Gastroesophageal sphincter (tissue), 4 donors: ENCODE data around the gene SCN4A. TPM values are rescaled to one million over a fixed set of nuclear protein-coding genes. Genes with fewer than 3 reads are reported as not detected.

Source experiments
- ATAC-seq: fragments of 150-250 bp; one replicate; pipeline ENCODE4 v1.9.1; 2016; ENCODE audit warnings: mild to moderate bottlenecking, moderate library complexity
- H3K27ac ChIP-seq, 4 donors: fragments of 200-600 bp; sonication (generic) in 3 of 4; 1 replicate in 3 of 4; 2 replicates in 1 of 4; pipeline ENCODE4 v1.5.1; 2016 to 2019
- H3K27me3 ChIP-seq: fragments of 200-600 bp; sonication (generic); one replicate; pipeline ENCODE4 v1.5.1; 2019
- H3K36me3 ChIP-seq, 2 donors: fragments of 200-600 bp; sonication (generic); one replicate each; pipeline ENCODE4 v1.5.1; 2019; ENCODE audit warnings: control low read depth in 1 of 2
- H3K4me1 ChIP-seq, 3 donors: fragments of 200-600 bp; sonication (generic); 1 replicate in 2 of 3; 2 replicates in 1 of 3; pipeline ENCODE4 v1.5.1; 2016 to 2019; ENCODE audit warnings: control low read depth in 2 of 3
- H3K4me3 ChIP-seq, 2 donors: fragments of 200-600 bp; sonication (generic); one replicate each; pipeline ENCODE4 v1.5.1; 2019; ENCODE audit warnings: mild to moderate bottlenecking in 1 of 2, moderate library complexity in 1 of 2
- H3K9me3 ChIP-seq, 3 donors: fragments of 200-600 bp; sonication (generic); one replicate each; pipeline ENCODE4 v1.5.1; 2017 to 2019; ENCODE audit warnings: control low read depth in 2 of 3
- CTCF ChIP-seq, 4 experiments: fragments of 200-600 bp in 2 of 4; fragments of 450-650 bp in 2 of 4; sonication (generic) in 1 of 4; IDR thresholded peaks; one replicate each; pipeline ENCODE4 v1.5.1; 2017 to 2019; ENCODE audit warnings: antibody characterized with exemption in 4 of 4, mild to moderate bottlenecking in 2 of 4, moderate library complexity in 2 of 4
- EP300 ChIP-seq: sonication (generic); formaldehyde crosslinking; IDR thresholded peaks from one replicate; pipeline ENCODE4 v1.6.1; 2017; ENCODE audit warnings: antibody characterized with exemption, mild to moderate bottlenecking
- POLR2A ChIP-seq, 2 donors: fragments of 450-650 bp; IDR thresholded peaks; one replicate each; pipeline ENCODE4 v1.6.1; 2017; ENCODE audit warnings: antibody characterized with exemption in 2 of 2, mild to moderate bottlenecking in 2 of 2, moderate library complexity in 1 of 2
- POLR2AphosphoS5 ChIP-seq: sonication (generic); formaldehyde crosslinking; IDR thresholded peaks from one replicate; pipeline ENCODE4 v1.6.1; 2017; ENCODE audit warnings: antibody characterized with exemption
- WGBS, 2 donors: methylation state at CpG; one replicate each; pipeline ENCODE4 v1.1.5; 2018; ENCODE audit warnings: low coverage in 1 of 2; 5-methylcytosine and 5-hydroxymethylcytosine counted together
- total RNA-seq, 4 donors: library from RNA; depleted of rRNA; stranded (reverse); fragments of >200 nt; gene quantifications; one replicate each; pipeline ENCODE4 v1.1.0, GENCODE V29; 2016

Gene SCN4A
- total RNA-seq, 4 donors from 2014 or later, result 0.15 to 0.47 (median 0.35) TPM

GRCh38 chr17:63991611-63992010, 18.9 kb upstream of the SCN4A start:
- Histone ChIP-seq H3K4me1 (peaks cover 0 to 29% (median 13%) of the 10 kb centered on the region in 3 donors), H3K27me3 (peaks cover 57% of the 10 kb centered on the region), H3K27ac (no peak overlapping the region), H3K4me3 (no peak overlapping the region), H3K36me3 (no peaks in the 10 kb centered on the region), H3K9me3 (no peaks in the 10 kb centered on the region)
- WGBS, 2 donors, result 78 to 100% methylated on average over 1 to 6 of the region's 11 CpGs
- TF ChIP-seq POLR2AphosphoS5, result no peak
- TF ChIP-seq EP300, result no peak
- no peak for TF ChIP-seq CTCF (IDR thresholded peaks at IDR 0.05)
- TF ChIP-seq POLR2A (IDR thresholded peaks at IDR 0.05), result no peak
- no peak for ATAC-seq

GRCh38 chr17:63989622-63990345, 17.1 kb upstream of the SCN4A start:
- peaks cover 51% of the 10 kb centered on the region for H3K27me3 ChIP-seq
- no peak for TF ChIP-seq POLR2AphosphoS5
- no peak for TF ChIP-seq EP300
- no peak for TF ChIP-seq POLR2A (IDR thresholded peaks at IDR 0.05)
- no peaks in the 10 kb centered on the region for H3K9me3 ChIP-seq
- H3K36me3 ChIP-seq, result no peaks in the 10 kb centered on the region
- H3K4me3 ChIP-seq, result no peak overlapping the region
- no peak for ATAC-seq
- peaks cover 0 to 42% (median 22%) of the 10 kb centered on the region in 3 donors for H3K4me1 ChIP-seq
- WGBS, 2 donors, result 84 to 89% methylated on average over 10 to 18 of the region's 21 CpGs
- no peak overlapping the region for H3K27ac ChIP-seq

GRCh38 chr17:63988741-63989621, 16.3 kb upstream of the SCN4A start:
- Histone ChIP-seq H3K9me3 (no peaks in the 10 kb centered on the region), H3K27me3 (peaks cover 51% of the 10 kb centered on the region), H3K4me3 (no peak overlapping the region), H3K36me3 (no peaks in the 10 kb centered on the region), H3K27ac (no peak overlapping the region), H3K4me1 (peaks cover 0 to 50% (median 30%) of the 10 kb centered on the region in 3 donors)
- 0 to 80% methylated on average over 1 of the region's 35 CpGs for WGBS, 2 donors
- TF ChIP-seq POLR2A (IDR thresholded peaks at IDR 0.05), result no peak
- no peak for TF ChIP-seq POLR2AphosphoS5
- TF ChIP-seq EP300, result no peak
- no peak for TF ChIP-seq CTCF (IDR thresholded peaks at IDR 0.05)
- no peak for ATAC-seq

- H3K4me1 ChIP-seq, result peaks cover 0 to 59% (median 38%) of the 10 kb centered on the region in 3 donors
- no peaks in the 10 kb centered on the region for H3K9me3 ChIP-seq
- no peak for ATAC-seq
- TF ChIP-seq POLR2A (IDR thresholded peaks at IDR 0.05) (no peak), CTCF (IDR thresholded peaks at IDR 0.05) (no peak), EP300 (no peak), POLR2AphosphoS5 (no peak)
- no peak overlapping the region for H3K4me3 ChIP-seq
- WGBS, 2 donors, result 86% methylated on average over 1 of the region's 5 CpGs; no CpG with 5 or more reads in 1 of the 2 donors
- H3K27me3 ChIP-seq, result peaks cover 51% of the 10 kb centered on the region
- H3K36me3 ChIP-seq, result no peaks in the 10 kb centered on the region
- no peak overlapping the region for H3K27ac ChIP-seq
Observed at GRCh38 chr17:63988127-63988478, 15.4 kb upstream of the SCN4A start.

- TF ChIP-seq POLR2A (IDR thresholded peaks at IDR 0.05), result no peak
- TF ChIP-seq EP300, result no peak
- no peak for TF ChIP-seq POLR2AphosphoS5
- TF ChIP-seq CTCF (IDR thresholded peaks at IDR 0.05), result no peak
- WGBS, 2 donors, result 63% methylated on average over 2 of the region's 18 CpGs; no CpG with 5 or more reads in 1 of the 2 donors
- Histone ChIP-seq H3K27me3 (peaks cover 48% of the 10 kb centered on the region), H3K27ac (peak overlapping the region in 1 of 4 donors; percentile 38), H3K4me1 (peaks cover 0 to 62% (median 40%) of the 10 kb centered on the region in 3 donors), H3K4me3 (no peak overlapping the region), H3K36me3 (no peaks in the 10 kb centered on the region), H3K9me3 (no peaks in the 10 kb centered on the region)
- ATAC-seq, result no peak
Observed at GRCh38 chr17:63987221-63988126, 14.8 kb upstream of the SCN4A start.
